Endothelial cell of hepatic sinusoid (primary cell): ENCODE measurements around the gene AK9.

ENCODE experiments used
- in situ Hi-C: cut with HindIII; loops from 2 replicates; pipeline ENCODE4 v1.10.0; 2017; ENCODE audit warnings: low sequenced_read_pairs

Gene AK9

DNA sequence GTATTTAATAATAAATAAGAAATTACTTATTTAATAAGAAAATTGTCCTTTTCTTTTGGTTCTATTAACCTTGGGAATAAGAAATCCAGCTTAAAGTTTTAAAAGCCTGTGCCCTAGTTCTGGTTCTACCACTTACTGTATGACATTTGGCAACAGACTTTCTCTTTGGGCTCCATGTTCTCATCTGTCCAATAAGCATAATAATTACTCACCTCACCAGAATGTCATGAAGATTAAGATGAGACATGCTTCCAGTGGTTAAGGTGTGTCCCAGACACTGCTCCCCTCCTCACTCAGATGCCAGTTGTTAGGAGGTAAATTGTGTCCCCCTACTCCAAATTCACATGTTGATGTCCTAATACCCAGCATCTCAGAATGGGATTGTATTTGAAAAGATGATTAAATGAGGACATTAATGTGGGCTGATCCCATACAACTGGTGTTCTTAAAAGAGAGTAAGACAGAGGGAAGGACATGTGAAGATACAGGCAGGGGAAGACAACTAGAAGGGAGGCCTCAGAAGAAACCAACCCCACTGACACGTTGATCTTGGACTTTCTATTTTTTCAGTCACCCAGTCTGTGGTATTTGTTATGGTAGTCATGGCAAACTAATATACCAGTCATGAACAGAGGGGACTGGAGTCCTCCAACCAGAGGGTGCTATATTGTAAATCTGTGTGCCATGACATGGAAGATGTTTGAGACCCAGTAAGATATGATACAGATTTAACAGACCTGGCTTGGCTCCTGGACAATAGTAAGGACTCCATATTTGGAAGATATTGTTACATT is 229.1 kb downstream of the AK9 start:
- in situ Hi-C loops, result loop anchor here (10.0 kb wide), 1 partner anchor 87 kb away; no protein-coding TSS in a partner anchor

DNA sequence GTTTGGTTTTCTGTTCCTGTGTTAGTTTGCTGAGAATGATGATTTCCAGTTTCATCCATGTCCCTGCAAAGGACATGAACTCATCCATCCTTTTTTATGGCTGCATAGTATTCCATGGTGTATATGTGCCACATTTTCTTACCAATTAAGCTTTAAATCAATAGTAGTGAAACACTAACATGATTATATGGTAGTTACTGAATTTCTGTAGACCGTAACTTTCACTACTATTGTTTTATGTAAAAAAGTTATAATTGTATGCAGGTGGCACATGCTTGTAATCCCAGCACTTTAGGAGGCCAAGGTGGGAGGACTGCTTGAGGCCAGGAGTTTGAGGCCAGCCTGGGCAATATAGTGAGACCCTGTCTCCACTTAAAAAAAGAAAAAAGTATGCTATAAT is 229.8 kb downstream of the AK9 start:
- in situ Hi-C loops, result loop anchor here (10.0 kb wide), 1 partner anchor 86 kb away; no protein-coding TSS in a partner anchor

DNA sequence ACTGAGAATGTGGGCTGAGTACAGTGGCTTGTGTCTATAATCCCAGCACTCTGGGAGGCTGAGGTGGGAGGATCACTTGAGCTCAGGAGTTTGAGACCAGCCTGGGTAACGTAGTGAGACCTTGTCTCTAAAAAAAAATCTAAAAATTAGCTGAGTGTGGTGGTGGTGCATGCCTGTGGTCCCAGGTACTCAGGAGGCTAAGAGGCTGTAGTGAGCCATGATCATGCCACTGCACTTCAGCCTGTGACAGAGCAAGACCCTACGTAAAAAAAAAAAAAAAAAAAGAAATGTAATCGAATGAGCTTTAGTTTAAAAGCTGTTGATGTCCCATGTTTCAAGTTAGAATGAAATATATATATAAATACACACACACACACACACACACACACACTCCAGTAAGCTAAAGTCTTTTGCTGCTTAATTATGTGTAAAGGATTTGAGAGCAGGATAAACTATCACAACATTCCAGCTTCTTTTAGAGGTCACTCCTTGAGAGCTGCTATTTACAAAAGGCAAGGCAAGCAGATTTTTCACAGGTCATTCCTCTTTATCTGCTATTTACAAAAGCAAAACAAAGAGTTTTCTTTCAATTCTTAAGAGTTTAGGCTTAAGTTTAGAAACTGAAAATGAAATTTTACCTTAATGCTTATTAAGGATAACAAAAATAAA is 230.7 kb downstream of the AK9 start:
- in situ Hi-C loops, result loop anchor here (10.0 kb wide), 1 partner anchor 85 kb away; no protein-coding TSS in a partner anchor

DNA sequence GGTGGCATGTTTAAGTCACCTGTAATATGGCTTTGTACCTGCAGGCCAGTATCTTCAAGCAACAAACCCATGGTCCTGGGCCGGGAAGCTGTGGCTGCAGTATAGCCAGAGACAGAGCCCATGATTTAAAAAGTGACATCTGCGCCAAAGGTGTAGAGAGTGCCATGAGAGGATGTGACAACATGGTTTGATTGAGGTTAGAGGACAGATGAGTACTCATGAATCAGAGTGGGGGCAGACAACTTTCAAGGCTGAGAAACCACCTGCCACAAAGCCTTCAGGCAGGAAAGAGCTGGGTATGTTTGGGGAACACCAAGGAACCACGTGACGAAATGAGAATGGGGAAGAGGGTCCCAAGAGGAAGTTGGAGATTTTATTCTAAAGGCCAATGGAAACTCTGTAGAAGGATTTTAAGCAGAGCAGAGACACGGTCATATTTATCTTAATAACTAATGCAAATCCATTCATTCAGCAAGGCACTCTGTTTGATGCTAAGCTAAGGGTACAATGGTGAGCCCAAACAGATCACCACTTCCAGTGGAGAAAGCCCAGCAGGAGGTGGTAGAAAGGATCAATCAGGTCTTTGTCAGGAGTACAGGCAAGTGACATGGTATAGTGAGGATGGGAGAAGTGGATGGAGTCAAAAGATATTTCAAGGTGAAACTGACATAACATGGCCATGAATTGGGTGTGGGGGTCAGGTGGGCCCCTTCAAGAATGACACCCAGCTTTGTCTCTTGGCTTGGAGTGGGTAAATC is 232.0 kb downstream of the AK9 start:
- in situ Hi-C loops, result no loop called here

DNA sequence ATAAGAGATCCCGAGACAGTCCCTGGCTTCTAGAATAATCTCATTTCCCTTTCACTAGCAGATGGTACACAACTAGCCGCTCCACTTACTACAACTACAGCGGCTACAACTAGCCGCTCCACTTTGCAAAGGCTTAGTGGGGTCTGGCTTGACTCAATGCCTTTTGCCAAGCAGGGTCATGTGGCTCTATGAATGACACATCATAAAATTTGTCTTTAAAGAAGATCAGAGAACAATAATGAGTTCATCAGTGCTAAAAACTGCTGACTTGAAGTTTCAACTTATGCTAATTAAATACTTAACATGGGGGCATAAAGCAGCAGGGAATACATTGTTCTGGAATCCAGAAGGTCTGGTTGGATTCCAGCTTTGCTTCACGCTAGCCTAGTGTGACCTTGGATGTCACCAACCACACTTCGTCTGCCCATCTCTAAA is 233.4 kb downstream of the AK9 start:
- in situ Hi-C loops, result no loop called here

DNA sequence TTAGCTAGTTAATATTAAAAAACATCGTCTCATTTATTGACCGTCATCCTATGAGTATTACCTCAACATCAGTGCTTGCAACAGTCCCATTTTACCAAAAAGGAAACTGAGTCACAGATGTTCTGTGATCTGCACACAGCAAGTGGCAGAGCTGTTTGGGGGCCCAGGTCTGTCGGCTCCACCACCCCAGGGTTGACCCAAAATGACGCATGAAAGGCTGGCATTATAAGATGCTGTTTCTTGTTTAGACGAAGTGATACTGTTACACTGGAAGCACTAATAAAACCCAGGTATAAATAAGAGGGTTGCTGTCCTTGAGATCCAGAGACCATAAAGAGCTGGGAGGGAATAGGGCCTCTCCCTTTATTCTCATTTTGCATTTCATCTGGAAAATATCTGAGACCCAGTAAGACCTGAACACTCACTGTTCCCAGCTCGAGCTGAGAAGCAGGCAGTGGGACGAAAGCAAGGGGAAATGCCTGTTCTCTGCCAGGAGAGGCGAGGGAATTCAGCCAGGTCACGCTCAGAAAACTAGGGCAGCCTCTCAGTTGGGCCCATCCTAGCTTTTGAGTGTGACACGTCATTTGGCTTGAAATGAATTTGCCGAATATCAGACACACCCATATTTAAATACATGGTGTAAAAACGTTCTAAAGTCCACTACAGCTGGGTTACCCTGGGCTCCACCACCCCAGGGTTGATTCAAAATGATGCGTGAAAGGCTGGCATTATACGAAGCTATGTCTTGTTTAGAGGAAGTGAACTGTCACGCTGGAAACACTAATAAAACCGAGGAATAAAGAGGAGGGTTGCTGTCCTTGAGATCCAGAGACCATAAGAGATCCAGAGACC is 234.1 kb downstream of the AK9 start:
- in situ Hi-C loops, result no loop called here

DNA sequence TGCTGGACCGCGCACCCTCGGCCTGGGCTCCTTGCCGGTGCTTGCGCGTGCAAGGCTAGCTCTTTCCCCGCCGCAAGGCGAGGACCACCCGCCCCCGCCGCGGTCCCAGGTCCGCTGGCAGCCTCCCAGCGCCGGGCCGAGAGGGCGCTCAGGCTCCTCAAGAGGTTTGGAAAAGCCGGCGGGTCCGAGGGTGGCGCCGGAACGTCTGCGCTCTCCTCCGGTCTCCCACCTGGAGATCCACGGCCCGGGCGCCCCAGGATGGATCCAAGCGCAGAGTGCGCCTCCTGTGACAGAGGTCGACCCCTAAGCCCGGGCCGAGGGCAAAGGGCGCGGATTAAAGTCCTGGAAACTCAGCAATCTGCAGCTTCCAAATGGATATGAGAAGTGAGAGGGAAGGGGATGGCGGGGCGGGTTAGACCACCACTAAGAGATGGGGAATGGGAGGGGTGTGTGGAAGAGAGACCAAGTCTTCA is 234.9 kb downstream of the AK9 start:
- in situ Hi-C loops, result no loop called here

DNA sequence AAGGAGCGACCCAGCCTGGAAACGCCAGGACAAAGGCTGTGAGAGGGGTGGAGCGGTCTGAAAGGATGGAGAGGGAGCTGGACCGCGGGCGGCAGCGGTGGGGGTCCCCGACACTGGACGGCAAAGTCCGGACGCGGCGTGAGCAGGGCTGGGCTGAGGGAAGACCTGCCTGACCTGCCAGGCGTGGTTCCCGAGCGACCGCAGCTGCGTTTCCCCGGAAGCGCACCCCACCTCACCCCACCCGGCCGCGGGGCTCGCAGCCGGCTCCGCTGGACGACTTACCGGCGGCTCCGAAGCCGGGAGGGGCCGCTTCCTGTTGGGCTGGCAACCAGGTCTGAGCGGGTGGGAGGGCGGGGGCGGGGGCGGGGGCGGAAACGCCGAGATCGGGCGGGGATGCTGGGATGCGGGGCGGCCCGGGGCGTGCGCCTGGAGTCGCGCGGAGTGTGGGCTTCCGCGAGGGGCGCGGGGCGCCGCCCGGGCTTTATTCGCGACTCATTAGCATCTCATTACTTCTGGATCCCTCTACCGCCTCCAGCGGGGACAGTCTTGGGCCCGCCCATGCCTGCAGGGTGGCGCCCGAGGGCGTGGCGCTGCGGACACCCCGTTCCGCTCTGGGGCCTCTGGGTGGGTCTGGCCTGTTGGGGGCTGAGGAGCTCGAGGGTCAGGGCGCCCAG is 235.4 kb downstream of the AK9 start, which contains the start of gene MICAL1:
TSS of gene MICAL1 (minus strand) at position 336 of the 674 bp plus-strand sequence. CDS start 1,576 bp downstream, outside the sequence.
- in situ Hi-C loops, result no loop called here

DNA sequence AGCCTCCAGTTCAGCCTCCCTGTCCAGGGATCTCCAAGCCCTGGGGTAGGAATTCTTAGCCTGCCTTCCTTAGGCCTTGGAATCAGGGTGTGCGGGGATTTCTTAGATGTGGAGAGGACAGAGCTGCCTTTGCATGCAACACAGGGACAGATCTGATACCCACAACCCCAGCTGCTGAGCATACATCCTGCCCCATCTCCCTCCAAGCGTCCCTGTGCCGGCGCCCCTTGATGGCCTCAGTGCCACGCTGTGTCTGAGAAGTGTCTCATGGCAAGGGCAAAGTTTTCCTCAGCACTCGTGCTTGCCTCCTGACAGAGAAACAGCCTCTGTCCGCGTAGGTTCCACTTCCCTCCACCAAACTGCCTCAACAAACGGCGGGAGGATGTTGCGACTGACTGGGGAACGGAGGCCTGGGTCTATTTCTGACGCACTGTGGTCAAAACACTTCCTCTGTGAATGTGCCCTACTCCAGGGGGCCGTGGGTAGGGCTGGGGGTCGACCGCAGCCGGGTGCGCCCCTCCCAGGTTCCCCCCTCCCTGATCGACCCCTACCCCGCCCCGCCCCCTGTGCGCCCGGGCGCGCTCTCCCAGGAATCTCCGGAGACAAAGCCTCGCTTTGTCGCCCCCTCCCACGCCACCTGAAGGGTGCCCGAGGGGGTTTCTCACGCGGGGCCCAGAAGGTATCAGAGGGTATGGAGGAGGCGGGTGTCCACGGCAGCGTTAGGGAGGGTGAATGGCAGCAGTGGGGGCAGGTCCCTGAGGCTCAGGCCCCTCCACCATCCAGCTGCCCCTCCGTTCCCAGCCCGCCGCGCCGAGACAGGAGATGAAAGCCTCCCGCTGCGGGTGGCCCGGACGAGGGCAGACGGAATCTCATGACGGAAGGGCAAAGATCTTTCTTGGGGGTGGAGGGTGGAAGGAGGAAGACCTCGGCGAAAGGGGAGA is 236.2 kb downstream of the AK9 start:
- in situ Hi-C loops, result loop anchor here (5.0 kb wide), 1 partner anchor 38 kb away; no protein-coding TSS in a partner anchor

DNA sequence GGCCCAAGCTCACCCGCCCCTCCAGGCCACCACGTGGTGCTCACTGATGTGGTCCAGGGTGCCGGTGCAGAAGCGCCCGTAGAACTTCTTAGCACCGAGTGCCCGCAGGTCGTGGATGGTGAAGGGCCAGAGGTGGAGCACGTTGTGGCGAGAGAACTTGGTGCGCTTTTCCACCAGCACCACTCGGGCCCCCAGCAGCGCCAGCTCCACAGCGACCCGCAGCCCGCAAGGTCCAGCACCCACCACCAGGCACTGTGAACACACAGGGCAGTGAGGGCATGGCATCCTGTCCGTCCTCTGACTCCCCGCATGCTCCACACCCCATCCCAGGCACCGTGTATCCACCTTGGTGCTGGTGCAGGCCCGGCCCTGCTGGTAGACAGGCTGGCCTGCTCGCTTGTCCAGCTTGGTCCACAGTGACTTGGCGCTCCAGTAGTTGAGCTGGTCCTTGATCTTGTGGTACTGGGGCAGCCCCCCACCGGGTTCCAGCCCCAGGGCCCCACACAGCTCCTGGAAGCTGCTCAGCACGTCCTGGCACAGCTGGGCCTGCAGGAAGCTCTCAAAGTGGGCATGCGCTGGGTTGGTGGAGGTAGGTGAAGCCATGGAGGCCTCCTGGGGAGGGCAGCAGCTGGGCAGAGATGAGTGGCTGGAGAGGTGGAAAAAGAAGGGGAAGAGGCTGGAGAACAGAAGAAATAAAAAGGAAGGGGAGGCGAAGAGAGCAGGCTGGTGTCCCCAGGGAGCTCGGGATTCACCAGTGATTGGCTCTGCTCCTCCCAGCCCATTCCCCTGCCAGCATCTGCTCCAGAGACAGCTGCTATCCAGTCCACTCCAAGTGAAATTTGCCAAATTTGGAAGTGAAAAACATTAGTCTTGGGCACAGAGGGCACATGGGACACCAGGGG is 237.2 kb downstream of the AK9 start:
- in situ Hi-C loops, result loop anchor here (5.0 kb wide), 1 partner anchor 38 kb away; no protein-coding TSS in a partner anchor

DNA sequence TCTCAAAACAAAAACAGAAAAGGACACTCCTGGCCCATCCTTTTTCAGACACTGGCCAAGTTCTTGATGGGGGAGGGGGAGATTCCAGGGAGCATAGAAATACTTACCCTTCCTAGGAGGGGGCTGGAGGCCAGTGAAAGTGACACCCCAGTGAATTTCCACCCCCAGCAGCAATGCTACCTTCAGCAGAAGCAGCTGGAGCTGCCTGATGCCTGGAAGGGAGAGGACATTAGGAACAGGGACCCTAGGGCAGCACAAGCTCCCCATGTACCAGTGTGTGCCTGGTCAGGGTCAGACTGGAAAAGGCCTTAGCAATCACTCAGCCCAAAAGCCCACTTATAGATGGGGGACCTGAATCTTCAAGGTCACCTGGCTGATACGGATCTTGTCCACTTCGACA is 237.8 kb downstream of the AK9 start:
- in situ Hi-C loops, result loop anchor here (5.0 kb wide), 1 partner anchor 39 kb away; no protein-coding TSS in a partner anchor

DNA sequence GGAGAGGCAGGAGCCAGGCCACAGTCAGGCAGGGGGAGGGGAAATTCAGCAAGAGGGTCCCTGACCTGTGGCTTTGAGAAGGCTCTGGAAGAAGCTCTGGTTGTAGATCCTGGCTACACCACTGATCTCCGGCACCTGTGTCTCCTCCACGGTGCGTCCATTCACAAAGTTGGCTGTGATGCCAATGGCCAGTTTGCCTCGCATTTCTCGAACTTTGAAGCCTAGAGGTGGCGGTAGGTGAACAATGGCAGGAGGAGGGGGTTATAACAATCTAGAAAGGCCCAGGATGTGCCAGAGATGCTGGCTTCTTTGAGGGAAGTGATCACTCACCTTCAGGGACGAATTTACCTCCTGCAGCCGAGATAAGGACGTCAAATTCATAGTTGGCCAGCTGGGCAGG is 238.8 kb downstream of the AK9 start:
- in situ Hi-C loops, result loop anchor here (5.0 kb wide), 1 partner anchor 40 kb away; no protein-coding TSS in a partner anchor

DNA sequence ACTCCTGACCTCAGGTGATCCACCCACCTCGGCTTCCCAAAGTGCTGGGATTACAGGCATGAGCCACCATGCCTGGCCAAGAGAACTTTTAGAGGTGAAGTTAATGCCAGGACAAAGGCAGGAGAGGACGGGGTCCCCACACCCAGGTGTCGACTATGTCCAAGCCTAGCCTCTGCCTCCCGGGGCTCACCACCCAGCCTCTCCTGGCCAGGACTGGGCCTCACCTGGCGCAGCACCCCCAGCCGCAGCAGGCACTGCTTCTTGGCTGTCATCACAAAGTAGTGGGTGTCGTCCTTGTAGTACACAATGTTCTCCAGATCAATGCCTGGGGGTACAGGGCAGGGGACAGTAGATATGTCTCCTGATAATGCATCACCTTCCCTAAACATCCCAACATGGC is 239.6 kb downstream of the AK9 start:
- in situ Hi-C loops, result loop anchor here (5.0 kb wide), 1 partner anchor 41 kb away; no protein-coding TSS in a partner anchor

DNA sequence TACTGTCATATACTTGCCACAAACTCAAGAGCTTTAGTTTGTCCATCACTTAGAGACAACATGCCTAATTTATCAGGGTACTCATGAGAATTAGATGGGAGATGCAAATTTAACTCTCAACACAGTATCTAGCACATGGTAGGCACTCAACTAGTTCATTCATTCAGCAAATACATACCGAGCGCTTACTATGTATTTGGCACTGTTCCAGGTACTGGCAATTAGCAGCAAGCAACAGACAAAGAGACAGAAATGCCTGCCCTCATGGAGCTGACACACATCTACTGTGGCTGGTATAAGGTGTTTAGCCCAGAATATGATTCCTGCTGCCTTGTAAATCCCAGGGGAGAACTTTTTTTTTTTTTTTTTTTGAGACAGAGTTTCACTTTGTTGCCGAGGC is 240.2 kb downstream of the AK9 start:
- in situ Hi-C loops, result loop anchor here (5.0 kb wide), 1 partner anchor 42 kb away; no protein-coding TSS in a partner anchor

DNA sequence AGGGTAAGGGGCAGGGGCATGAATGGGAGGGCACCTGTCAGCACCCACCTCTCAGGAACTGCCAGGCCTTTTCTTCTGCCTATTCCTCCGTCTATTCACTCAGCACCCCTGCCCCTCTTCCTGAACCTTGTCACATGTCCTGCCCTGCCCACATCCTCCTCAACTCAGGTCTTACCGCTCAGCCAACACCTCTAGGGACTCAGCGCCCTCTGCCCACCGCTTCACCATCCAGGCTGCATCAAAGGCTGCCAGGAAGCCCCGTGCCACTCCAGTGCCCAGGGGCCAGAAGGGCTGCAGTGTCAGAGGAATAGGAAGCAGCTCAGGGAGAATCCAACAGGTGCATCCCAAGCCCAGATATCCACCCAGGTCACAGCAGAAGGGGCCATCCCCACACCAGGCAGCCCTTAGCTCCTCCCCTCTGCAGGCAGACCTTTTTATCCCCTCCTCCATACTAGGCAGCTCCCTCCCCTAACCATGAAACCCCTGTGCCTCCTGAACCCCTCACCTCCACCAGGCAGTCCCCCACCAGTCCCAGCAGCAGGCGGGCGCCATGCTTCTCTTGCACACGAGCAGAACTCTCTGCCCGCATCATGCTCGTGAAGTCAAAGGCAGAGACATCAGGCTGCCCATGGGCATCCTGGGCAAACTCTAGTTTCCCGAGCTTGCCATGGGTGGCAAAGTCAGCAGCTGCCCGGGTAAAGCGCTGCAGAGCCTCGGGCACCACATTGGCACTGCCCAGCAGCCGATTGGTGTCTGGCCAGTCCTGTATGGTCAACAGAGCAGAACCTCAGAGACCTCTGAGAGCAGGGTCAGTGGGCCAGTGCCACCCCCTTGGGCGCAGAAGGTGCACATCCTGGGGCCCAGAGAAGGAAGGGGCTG is 241.0 kb downstream of the AK9 start:
- in situ Hi-C loops, result loop anchor here (5.0 kb wide), 1 partner anchor 42 kb away; no protein-coding TSS in a partner anchor
